Measurements from ENCODE around the gene CD248. TPM values are rescaled to one million over a fixed set of nuclear protein-coding genes. Genes with fewer than 3 reads are reported as not detected.
"Not testable (repeated sequence)": the region's sequence is repeated elsewhere in the genome, so short reads cannot be mapped to it uniquely, and the experiment has no call there.

Gene CD248
- total RNA-seq, 1 donor, result 1.5 TPM

GRCh38 chr11:66282468-66283455 lies 34.1 kb downstream of the CD248 start:
- Histone ChIP-seq H3K4me1 (ENCODE audit: insufficient read depth, low read length) (peaks cover 29% of the 10 kb centered on the region), H3K9me3 (ENCODE audit: low read depth, low read length) (no peaks in the 10 kb centered on the region), H3K4me3 (ENCODE audit: low read length) (no peak overlapping the region), H3K27me3 (ENCODE audit: insufficient read depth, low read length) (no peaks in the 10 kb centered on the region)

GRCh38 chr11:66281776-66282467 lies 34.9 kb downstream of the CD248 start:
- Histone ChIP-seq H3K27me3 (ENCODE audit: insufficient read depth, low read length) (no peaks in the 10 kb centered on the region), H3K4me3 (ENCODE audit: low read length) (no peak overlapping the region), H3K9me3 (ENCODE audit: low read depth, low read length) (no peaks in the 10 kb centered on the region), H3K4me1 (ENCODE audit: insufficient read depth, low read length) (peaks cover 28% of the 10 kb centered on the region)

- Histone ChIP-seq H3K4me3 (ENCODE audit: low read length) (no peak overlapping the region), H3K27me3 (ENCODE audit: insufficient read depth, low read length) (no peaks in the 10 kb centered on the region), H3K4me1 (ENCODE audit: insufficient read depth, low read length) (peaks cover 25% of the 10 kb centered on the region), H3K9me3 (ENCODE audit: low read depth, low read length) (no peaks in the 10 kb centered on the region)
Observed at GRCh38 chr11:66281001-66281400, 35.8 kb downstream of the CD248 start.

- Histone ChIP-seq H3K27me3 (ENCODE audit: insufficient read depth, low read length) (no peaks in the 10 kb centered on the region), H3K4me1 (ENCODE audit: insufficient read depth, low read length) (peaks cover 25% of the 10 kb centered on the region), H3K9me3 (ENCODE audit: low read depth, low read length) (no peaks in the 10 kb centered on the region), H3K4me3 (ENCODE audit: low read length) (no peak overlapping the region)
Observed at GRCh38 chr11:66280428-66280827, 36.4 kb downstream of the CD248 start.

GRCh38 chr11:66279092-66279734 lies 37.6 kb downstream of the CD248 start:
- no peaks in the 10 kb centered on the region for H3K27me3 ChIP-seq (ENCODE audit: insufficient read depth, low read length)
- H3K4me3 ChIP-seq (ENCODE audit: low read length), result no peak overlapping the region
- no peaks in the 10 kb centered on the region for H3K9me3 ChIP-seq (ENCODE audit: low read depth, low read length)
- peaks cover 25% of the 10 kb centered on the region for H3K4me1 ChIP-seq (ENCODE audit: insufficient read depth, low read length)

- H3K4me3 ChIP-seq (ENCODE audit: low read length), result no peak overlapping the region
- no peaks in the 10 kb centered on the region for H3K27me3 ChIP-seq (ENCODE audit: insufficient read depth, low read length)
- peaks cover 26% of the 10 kb centered on the region for H3K4me1 ChIP-seq (ENCODE audit: insufficient read depth, low read length)
- H3K9me3 ChIP-seq (ENCODE audit: low read depth, low read length), result no peaks in the 10 kb centered on the region
Observed at GRCh38 chr11:66278363-66279091, 38.3 kb downstream of the CD248 start.

GRCh38 chr11:66277471-66278362 lies 39.1 kb downstream of the CD248 start, which contains the start of gene CNIH2:
TSS of gene CNIH2 (plus strand) at chr11:66278175. CDS start at chr11:66278457, 282 bp downstream.
- Histone ChIP-seq H3K4me3 (ENCODE audit: low read length) (no peak within 1 kb of the TSS), H3K4me1 (ENCODE audit: insufficient read depth, low read length) (peaks cover 31% of the 10 kb centered on the region), H3K27me3 (ENCODE audit: insufficient read depth, low read length) (no peaks in the 10 kb centered on the region), H3K9me3 (ENCODE audit: low read depth, low read length) (no peaks in the 10 kb centered on the region)

GRCh38 chr11:66277064-66277463 lies 39.8 kb downstream of the CD248 start:
- not testable (repeated sequence) for H3K9me3 ChIP-seq (ENCODE audit: low read depth, low read length); H3K4me3 ChIP-seq (ENCODE audit: low read length); H3K27me3 ChIP-seq (ENCODE audit: insufficient read depth, low read length)
- peaks cover 32% of the 10 kb centered on the region for H3K4me1 ChIP-seq (ENCODE audit: insufficient read depth, low read length)

GRCh38 chr11:66276619-66277018 lies 40.2 kb downstream of the CD248 start:
- H3K4me1 ChIP-seq (ENCODE audit: insufficient read depth, low read length), result peaks cover 32% of the 10 kb centered on the region
- not testable (repeated sequence) for H3K9me3 ChIP-seq (ENCODE audit: low read depth, low read length); H3K27me3 ChIP-seq (ENCODE audit: insufficient read depth, low read length); H3K4me3 ChIP-seq (ENCODE audit: low read length)

- H3K27me3 ChIP-seq (ENCODE audit: insufficient read depth, low read length), result no peaks in the 10 kb centered on the region
- H3K9me3 ChIP-seq (ENCODE audit: low read depth, low read length), result no peaks in the 10 kb centered on the region
- H3K4me3 ChIP-seq (ENCODE audit: low read length), result no peak overlapping the region
- peaks cover 35% of the 10 kb centered on the region for H3K4me1 ChIP-seq (ENCODE audit: insufficient read depth, low read length)
Observed at GRCh38 chr11:66275984-66276612, 40.7 kb downstream of the CD248 start.

GRCh38 chr11:66275396-66275795 lies 41.4 kb downstream of the CD248 start:
- Histone ChIP-seq H3K9me3 (ENCODE audit: low read depth, low read length) (no peaks in the 10 kb centered on the region), H3K4me1 (ENCODE audit: insufficient read depth, low read length) (peaks cover 41% of the 10 kb centered on the region), H3K27me3 (ENCODE audit: insufficient read depth, low read length) (no peaks in the 10 kb centered on the region)

GRCh38 chr11:66274219-66274618 lies 42.6 kb downstream of the CD248 start:
- H3K27me3 ChIP-seq (ENCODE audit: insufficient read depth, low read length), result no peaks in the 10 kb centered on the region
- no peak overlapping the region for H3K4me3 ChIP-seq (ENCODE audit: low read length)
- H3K4me1 ChIP-seq (ENCODE audit: insufficient read depth, low read length), result peaks cover 53% of the 10 kb centered on the region
- no peaks in the 10 kb centered on the region for H3K9me3 ChIP-seq (ENCODE audit: low read depth, low read length)

More at GRCh38 chr11:66275396-66275795, 41.4 kb downstream of the CD248 start:
- no peak overlapping the region for H3K4me3 ChIP-seq (ENCODE audit: low read length)

GRCh38 chr11:66272596-66272995 lies 44.2 kb downstream of the CD248 start:
- H3K27me3 ChIP-seq (ENCODE audit: insufficient read depth, low read length), result no peaks in the 10 kb centered on the region
- H3K4me3 ChIP-seq (ENCODE audit: low read length), result no peak overlapping the region
- H3K9me3 ChIP-seq (ENCODE audit: low read depth, low read length), result no peaks in the 10 kb centered on the region
- peaks cover 56% of the 10 kb centered on the region for H3K4me1 ChIP-seq (ENCODE audit: insufficient read depth, low read length)

All from mononuclear cell (primary cell).